Muscle of leg (tissue), 11 donors: ENCODE results near the gene SLC40A1. TPM values are rescaled to one million over a fixed set of nuclear protein-coding genes. Genes with fewer than 3 reads are reported as not detected.

Experiments
- DNase-seq: peaks from one replicate; pipeline ENCODE4 v3.0.0; 2013
- H3K27ac ChIP-seq: one replicate; pipeline ENCODE4 v1.5.1; 2013; ENCODE audit warnings: mild to moderate bottlenecking, low read length, control low read depth
- H3K27me3 ChIP-seq: one replicate; pipeline ENCODE4 v1.6.1; 2013; ENCODE audit warnings: low read length; ENCODE audit not compliant: control insufficient read depth, insufficient read depth
- H3K36me3 ChIP-seq: one replicate; pipeline ENCODE4 v1.6.1; 2013; ENCODE audit warnings: low read length; ENCODE audit not compliant: control insufficient read depth, insufficient read depth
- H3K4me1 ChIP-seq: one replicate; pipeline ENCODE4 v1.6.1; 2013; ENCODE audit warnings: low read length; ENCODE audit not compliant: control insufficient read depth, insufficient read depth
- H3K4me3 ChIP-seq: one replicate; pipeline ENCODE4 v1.5.1; 2013; ENCODE audit warnings: low read length, control low read depth
- H3K9me3 ChIP-seq: replicated peaks from 2 replicates; pipeline ENCODE4 v1.6.1; 2013; ENCODE audit warnings: low read depth, low read length; ENCODE audit not compliant: control insufficient read depth
- WGBS: methylation state at CpG from one replicate; pipeline ENCODE4 v1.1.5; 2013; ENCODE audit warnings: missing lambda C conversion rate; ENCODE audit not compliant: insufficient coverage; 5-methylcytosine and 5-hydroxymethylcytosine counted together
- polyA plus RNA-seq, 8 donors: library from polyadenylated mRNA; unstranded; fragments of 120-200 nt; gene quantifications; one replicate each; pipeline versions ENCODE4 v1.2.1 to v1.2.3, GENCODE V29; 2013; ENCODE audit warnings: inconsistent platforms in 1 of 8, low replicate concordance in 1 of 8; ENCODE audit not compliant: insufficient read length in 8 of 8, insufficient read depth in 1 of 8
- total RNA-seq: library from RNA; stranded (reverse); fragments of 120-200 nt; gene quantifications from one replicate; pipeline ENCODE4 v1.2.4, GENCODE V29; 2013

The SLC40A1 gene
- total and polyA plus RNA-seq, 9 donors: 36.6 to 65.9 (median 45.7) TPM

DNA sequence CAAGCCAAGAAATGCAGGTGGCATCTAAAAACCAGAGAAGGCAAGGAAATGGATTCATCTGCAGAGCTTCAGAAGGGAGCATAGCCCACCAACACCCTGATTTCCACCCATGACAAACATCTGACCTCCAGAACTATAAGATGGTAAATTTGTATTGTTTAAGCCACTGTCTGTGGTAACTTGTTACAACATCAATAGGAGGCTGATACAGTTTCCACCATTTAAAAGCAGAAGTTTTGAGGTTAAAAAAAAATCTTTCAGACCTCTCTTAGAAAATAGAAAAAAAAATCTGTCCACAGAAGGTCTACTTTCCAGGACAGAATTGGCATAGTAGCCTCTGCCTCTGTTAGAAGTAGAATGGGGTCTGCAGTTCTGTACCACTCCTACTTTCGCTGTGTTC is 37.2 kb downstream of the SLC40A1 start:
- Histone ChIP-seq H3K4me1 (no peaks in the 10 kb centered on the region), H3K4me3 (no peak overlapping the region), H3K27ac (peak overlapping the region; percentile 75), H3K36me3 (no peaks in the 10 kb centered on the region), H3K9me3 (no peaks in the 10 kb centered on the region), H3K27me3 (no peaks in the 10 kb centered on the region)
- DNase-seq: no peak
- 80% methylated on average over 1 of the region's 1 CpG for WGBS

DNA sequence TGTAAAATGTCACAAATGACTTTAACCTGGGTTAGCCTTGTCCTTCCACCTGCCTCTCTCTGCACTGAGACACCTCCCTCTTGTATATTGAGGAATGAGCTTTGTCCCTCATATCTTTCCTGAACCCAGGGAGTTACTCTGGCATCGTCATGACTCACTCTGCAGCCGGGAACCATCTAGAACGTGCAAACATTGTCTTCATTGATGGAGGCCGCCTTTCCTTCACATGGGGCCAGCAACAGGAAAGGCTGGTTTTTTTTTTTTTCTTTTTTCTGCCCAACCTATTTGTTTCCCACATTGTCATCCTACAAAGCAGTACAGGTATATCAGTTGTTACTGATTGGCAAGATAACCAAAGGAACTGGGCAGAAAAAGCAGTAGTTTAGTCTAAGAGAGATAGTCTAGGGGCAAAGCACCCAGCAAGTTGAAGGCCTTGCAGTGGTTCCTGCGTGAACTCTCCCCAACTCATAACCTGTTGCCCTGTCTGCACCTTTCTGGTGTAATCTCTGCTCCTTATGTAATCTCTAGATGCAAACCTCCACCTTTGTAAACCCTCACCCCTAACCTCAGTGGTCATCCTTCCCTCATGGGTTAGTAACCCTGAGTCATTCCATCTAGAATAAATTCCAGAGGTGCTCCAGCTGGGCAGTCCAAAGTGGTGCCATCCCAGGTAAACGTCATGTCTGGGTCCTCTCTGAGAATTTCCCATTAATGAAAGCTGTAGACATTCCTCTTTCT is 38.3 kb downstream of the SLC40A1 start:
- Histone ChIP-seq H3K9me3 (no peaks in the 10 kb centered on the region), H3K4me1 (no peaks in the 10 kb centered on the region), H3K4me3 (no peak overlapping the region), H3K27me3 (no peaks in the 10 kb centered on the region), H3K27ac (no peak overlapping the region), H3K36me3 (no peaks in the 10 kb centered on the region)
- 92% methylated on average over 3 of the region's 6 CpGs for WGBS
- DNase-seq: no peak

DNA sequence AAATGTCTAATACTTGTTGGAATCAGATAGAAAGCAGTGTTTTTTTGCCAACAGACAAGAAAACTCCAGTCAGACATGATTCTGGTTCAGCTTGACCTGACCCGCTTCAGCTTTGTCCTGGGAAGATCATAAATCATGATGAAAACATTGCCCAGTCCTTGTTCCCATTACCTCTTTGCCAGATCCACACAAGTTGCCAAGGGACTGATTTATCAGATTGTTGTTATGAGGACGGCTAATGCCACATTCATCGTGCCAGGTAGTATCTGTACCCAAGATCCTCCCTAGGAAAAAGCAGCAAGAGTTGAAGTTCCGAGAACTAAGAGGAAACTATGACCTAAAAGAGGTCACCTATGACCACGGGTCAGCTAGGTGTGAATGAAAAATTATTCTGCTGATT is 39.0 kb downstream of the SLC40A1 start:
- no peak for DNase-seq
- H3K4me3 ChIP-seq: no peak overlapping the region
- H3K36me3 ChIP-seq: no peaks in the 10 kb centered on the region
- no peak overlapping the region for H3K27ac ChIP-seq
- 88% methylated on average over 4 of the region's 5 CpGs for WGBS
- no peaks in the 10 kb centered on the region for H3K9me3 ChIP-seq
- H3K27me3 ChIP-seq: no peaks in the 10 kb centered on the region
- no peaks in the 10 kb centered on the region for H3K4me1 ChIP-seq

DNA sequence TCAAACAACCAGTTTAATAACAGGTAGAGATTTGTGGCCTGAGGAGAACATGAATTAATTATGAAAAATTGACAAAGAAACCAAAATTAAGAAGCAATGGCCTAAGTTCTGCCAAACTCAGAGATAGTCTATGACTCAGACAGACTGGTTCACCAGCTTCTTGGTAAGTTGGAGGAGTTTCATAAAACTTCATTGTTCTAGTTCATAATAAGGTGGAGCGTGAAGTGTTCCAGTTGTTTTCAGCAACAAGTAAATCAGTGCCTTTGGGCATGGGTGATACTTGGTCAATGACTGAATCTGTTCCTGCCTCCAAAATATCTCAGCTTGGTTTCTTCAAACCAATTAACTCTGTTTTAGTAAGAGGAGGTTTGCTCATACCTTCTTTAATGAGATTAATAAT is 40.0 kb downstream of the SLC40A1 start:
- no peaks in the 10 kb centered on the region for H3K9me3 ChIP-seq
- no CpG with 5 or more reads among the region's 1 CpG for WGBS
- no peak overlapping the region for H3K27ac ChIP-seq
- H3K36me3 ChIP-seq: no peaks in the 10 kb centered on the region
- DNase-seq: no peak
- no peak overlapping the region for H3K4me3 ChIP-seq
- no peaks in the 10 kb centered on the region for H3K27me3 ChIP-seq
- H3K4me1 ChIP-seq: no peaks in the 10 kb centered on the region

DNA sequence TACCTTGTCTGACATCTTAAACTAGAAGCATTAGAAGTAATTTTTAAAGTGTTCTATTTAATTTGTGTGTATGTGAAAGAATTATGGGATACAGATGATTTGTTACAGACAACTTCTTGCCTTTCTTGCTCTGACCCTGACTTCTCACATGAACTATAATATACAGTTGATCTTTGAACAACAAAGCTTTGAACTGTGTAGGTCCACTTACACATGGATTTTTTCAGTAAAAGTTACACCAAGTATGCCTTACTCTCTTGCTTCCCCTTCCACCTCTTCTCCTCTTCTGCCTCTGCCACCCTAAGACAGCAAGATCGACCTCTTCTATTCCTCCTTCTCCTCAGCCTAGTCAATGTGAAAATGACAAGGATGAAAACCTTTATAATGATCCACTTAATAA is 42.2 kb downstream of the SLC40A1 start:
- no peak for DNase-seq
- no CpG with 5 or more reads among the region's 1 CpG for WGBS
- no peaks in the 10 kb centered on the region for H3K36me3 ChIP-seq
- no peaks in the 10 kb centered on the region for H3K4me1 ChIP-seq
- H3K27me3 ChIP-seq: no peaks in the 10 kb centered on the region
- H3K4me3 ChIP-seq: no peak overlapping the region
- no peak overlapping the region for H3K27ac ChIP-seq
- no peaks in the 10 kb centered on the region for H3K9me3 ChIP-seq

DNA sequence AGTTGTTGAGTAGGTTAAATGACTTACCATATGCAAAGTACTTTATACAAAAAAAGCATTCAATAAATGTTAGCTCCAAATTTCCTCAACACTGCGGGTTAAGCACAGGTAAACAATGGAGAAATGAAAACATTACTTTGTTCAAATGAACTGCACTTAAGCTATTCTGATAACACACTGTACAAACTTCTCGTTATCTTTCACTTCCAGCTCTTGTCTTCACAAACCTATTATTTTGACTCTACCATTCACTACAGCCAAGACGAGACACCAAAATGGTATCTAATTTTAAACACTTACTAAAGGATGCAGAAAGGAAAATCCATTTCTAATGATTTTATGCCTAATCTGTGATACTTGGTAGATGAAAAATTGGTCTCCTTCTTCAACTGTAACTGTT is 43.8 kb downstream of the SLC40A1 start:
- DNase-seq: no peak
- no peaks in the 10 kb centered on the region for H3K36me3 ChIP-seq
- no peak overlapping the region for H3K4me3 ChIP-seq
- H3K27ac ChIP-seq: no peak overlapping the region
- WGBS: no CpG with 5 or more reads among the region's 3 CpGs
- H3K27me3 ChIP-seq: no peaks in the 10 kb centered on the region
- H3K4me1 ChIP-seq: no peaks in the 10 kb centered on the region
- H3K9me3 ChIP-seq: no peaks in the 10 kb centered on the region

DNA sequence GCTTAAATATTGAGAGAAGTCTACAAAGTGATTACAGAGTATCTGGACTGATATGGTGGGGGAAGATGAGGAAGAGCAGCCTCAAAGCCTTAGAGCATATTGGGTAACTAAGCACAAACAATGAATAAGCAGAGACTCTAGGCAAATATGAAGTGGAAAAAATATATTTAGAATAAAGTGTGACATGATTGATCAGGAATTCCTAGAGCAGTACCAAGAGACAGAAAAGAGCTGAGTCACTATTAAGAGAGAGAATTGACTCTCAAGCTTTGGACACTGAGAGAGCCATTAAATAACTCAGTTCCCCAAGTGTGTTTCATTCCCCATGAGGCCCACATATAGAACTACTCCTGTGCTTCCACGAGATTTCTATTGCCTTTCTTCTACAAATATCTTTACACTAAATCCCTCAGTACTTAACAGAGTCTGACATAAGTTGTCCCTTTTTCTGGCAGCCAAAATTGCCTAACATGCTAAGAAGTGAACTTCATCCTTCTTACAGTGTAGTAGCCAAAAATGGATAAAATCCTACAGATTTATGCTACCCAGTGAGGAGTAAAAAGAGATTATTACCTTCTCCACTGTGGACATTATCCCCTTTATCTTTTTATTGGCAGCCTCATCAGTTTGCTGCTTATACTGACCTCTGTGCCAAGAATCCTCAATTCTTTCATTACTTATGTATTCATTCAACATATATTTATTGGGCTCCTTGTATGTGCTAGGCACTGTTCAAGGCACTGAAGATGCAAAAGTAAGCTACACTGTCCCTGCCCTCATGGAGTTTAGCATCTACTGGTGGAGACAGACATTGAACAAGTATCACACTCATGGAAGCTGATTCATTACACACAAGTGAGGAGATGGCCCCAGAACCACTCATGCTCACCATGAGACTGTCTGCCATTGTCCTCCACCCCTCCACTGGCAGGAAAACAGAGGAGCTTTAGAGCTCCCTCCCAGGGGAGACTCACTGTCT is 45.4 kb downstream of the SLC40A1 start:
- no peaks in the 10 kb centered on the region for H3K9me3 ChIP-seq
- H3K36me3 ChIP-seq: no peaks in the 10 kb centered on the region
- H3K4me1 ChIP-seq: no peaks in the 10 kb centered on the region
- no peaks in the 10 kb centered on the region for H3K27me3 ChIP-seq
- H3K27ac ChIP-seq: peak overlapping the region; percentile 47
- WGBS: 10% methylated on average over 1 of the region's 1 CpG
- DNase-seq: peak; percentile 74
- H3K4me3 ChIP-seq: no peak overlapping the region

DNA sequence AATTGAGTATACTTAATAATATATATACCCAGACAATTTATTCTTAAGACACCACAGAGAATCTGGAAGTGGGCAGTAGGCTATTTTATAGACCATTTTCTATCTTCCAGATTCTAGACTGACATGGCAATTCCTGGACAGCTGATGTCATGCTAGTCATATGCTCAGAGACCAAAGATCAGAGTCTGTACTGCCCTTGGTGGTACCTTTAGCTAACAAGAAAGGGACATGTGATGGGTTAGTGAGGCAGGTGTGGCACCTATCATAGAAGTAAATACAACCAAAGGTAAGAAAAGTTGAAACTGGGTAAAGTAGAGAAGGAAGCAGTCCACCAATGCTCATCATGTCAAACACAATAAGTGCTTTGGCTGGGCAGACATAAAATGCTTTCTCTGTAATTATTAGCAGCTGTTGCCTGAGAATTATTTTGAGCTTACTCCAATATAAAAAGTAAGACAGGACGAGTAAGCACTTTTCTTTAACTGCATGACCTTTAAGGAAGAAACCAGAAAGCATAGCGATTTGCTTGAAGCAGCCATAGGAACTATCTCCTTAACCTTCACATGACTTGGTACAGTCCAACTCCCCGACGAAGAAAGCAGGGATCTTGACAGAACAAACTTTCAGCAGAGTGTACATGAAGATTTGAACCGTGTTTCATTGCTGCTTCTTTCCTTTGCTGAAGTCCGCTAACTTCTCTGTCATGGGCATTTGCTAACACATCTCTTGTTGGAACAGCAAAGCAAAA is 47.1 kb downstream of the SLC40A1 start:
- no peaks in the 10 kb centered on the region for H3K4me1 ChIP-seq
- no peaks in the 10 kb centered on the region for H3K9me3 ChIP-seq
- peak; percentile 79 for DNase-seq
- H3K27me3 ChIP-seq: no peaks in the 10 kb centered on the region
- peak overlapping the region; percentile 60 for H3K27ac ChIP-seq
- 43% methylated on average over 6 of the region's 6 CpGs for WGBS
- no peaks in the 10 kb centered on the region for H3K36me3 ChIP-seq
- H3K4me3 ChIP-seq: no peak overlapping the region

DNA sequence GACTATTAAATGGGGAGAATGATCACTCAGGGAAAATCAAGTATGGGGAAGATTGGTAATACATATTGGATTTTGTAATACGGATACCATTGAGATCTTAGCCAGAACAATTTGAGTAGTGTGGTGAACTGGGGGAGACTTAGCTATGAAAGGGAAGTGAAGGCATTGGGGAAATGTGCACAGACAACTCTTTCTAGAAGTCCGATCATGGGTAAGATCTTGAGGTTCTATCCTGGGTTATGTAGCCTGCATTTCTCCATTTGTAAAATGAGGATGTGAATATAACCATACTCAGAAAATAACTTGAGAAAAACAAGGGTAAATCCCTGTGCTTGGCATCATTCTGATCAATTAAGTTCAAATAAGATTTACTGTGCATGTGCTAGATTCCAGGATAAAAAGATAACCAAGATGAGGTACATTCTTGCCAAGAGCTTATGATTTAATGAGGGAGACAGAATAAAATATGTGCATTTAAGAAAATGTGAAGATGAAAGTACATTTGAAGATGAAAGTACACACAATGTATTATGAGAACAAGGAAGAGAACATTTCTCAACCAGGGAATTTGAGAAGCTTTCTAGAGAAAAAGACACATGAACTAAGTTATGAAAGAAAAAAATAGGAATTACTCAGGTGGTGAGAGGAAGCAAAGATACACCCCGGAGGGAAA is 49.5 kb downstream of the SLC40A1 start:
- no peak overlapping the region for H3K27ac ChIP-seq
- H3K9me3 ChIP-seq: no peaks in the 10 kb centered on the region
- H3K4me3 ChIP-seq: no peak overlapping the region
- H3K27me3 ChIP-seq: no peaks in the 10 kb centered on the region
- no peaks in the 10 kb centered on the region for H3K36me3 ChIP-seq
- DNase-seq: peak; percentile 31
- WGBS: 95% methylated on average over 1 of the region's 3 CpGs
- H3K4me1 ChIP-seq: peaks cover 3% of the 10 kb centered on the region
